ENCODE results near the gene RCAN2.

The RCAN2 gene

GRCh38 chr6:46491628-46492547 is 639 bp upstream of the RCAN2 start:
- DNase-seq (ENCODE audit: low read depth in 2 of 2) = no peak

- no peak for DNase-seq (ENCODE audit: low read depth in 2 of 2)
Measured at GRCh38 chr6:46490425-46491200, 636 bp downstream of the RCAN2 start.

- no peak for DNase-seq (ENCODE audit: low read depth in 2 of 2)
Measured at GRCh38 chr6:46486181-46486580, 5.1 kb downstream of the RCAN2 start.

- DNase-seq (ENCODE audit: low read depth in 2 of 2) = no peak
Measured at GRCh38 chr6:46484081-46484820, 7.0 kb downstream of the RCAN2 start.

GRCh38 chr6:46476301-46476700 is 14.9 kb downstream of the RCAN2 start:
- no peak for DNase-seq (ENCODE audit: low read depth in 2 of 2)

- DNase-seq (ENCODE audit: low read depth in 2 of 2) = no peak
Measured at GRCh38 chr6:46473881-46474280, 17.4 kb downstream of the RCAN2 start.

GRCh38 chr6:46472243-46472642 is 19.0 kb downstream of the RCAN2 start:
- DNase-seq (ENCODE audit: low read depth in 2 of 2) = no peak

- DNase-seq (ENCODE audit: low read depth in 2 of 2) = no peak
Measured at GRCh38 chr6:46469021-46469420, 22.2 kb downstream of the RCAN2 start.

- DNase-seq (ENCODE audit: low read depth in 2 of 2) = no peak
Measured at GRCh38 chr6:46468403-46469010, 22.7 kb downstream of the RCAN2 start.

- no peak for DNase-seq (ENCODE audit: low read depth in 2 of 2)
Measured at GRCh38 chr6:46466570-46466969, 24.7 kb downstream of the RCAN2 start.

GRCh38 chr6:46465294-46466165 is 25.7 kb downstream of the RCAN2 start:
- DNase-seq (ENCODE audit: low read depth in 2 of 2) = no peak

GRCh38 chr6:46456297-46456696 is 35.0 kb downstream of the RCAN2 start:
- no peak for DNase-seq (ENCODE audit: low read depth in 2 of 2)

- DNase-seq (ENCODE audit: low read depth in 2 of 2) = no peak
Measured at GRCh38 chr6:46454691-46455090, 36.6 kb downstream of the RCAN2 start.

GRCh38 chr6:46453741-46454316 is 37.4 kb downstream of the RCAN2 start:
- no peak for DNase-seq (ENCODE audit: low read depth in 2 of 2)

GRCh38 chr6:46453216-46453615 is 38.0 kb downstream of the RCAN2 start:
- DNase-seq (ENCODE audit: low read depth in 2 of 2) = no peak

GRCh38 chr6:46452312-46452917 is 38.8 kb downstream of the RCAN2 start:
- no peak for DNase-seq (ENCODE audit: low read depth in 2 of 2)

- DNase-seq (ENCODE audit: low read depth in 2 of 2) = no peak
Measured at GRCh38 chr6:46451343-46451742, 39.9 kb downstream of the RCAN2 start.

- DNase-seq (ENCODE audit: low read depth in 2 of 2) = no peak
Measured at GRCh38 chr6:46444772-46445454, 46.3 kb downstream of the RCAN2 start.

GRCh38 chr6:46443623-46444022 is 47.6 kb downstream of the RCAN2 start:
- no peak for DNase-seq (ENCODE audit: low read depth in 2 of 2)
